Loucy (cell line): ENCODE measurements around the gene LAMTOR1.

Experiments used
- CTCF ChIP-seq: fragments of 200-600 bp; sonication (generic); conservative IDR thresholded peaks from 2 replicates; pipeline ENCODE4 v1.5.1; 2014; ENCODE audit warnings: mild to moderate bottlenecking, antibody characterized with exemption, low read length
- EZH2phosphoT487 ChIP-seq: fragments of 200-600 bp; IDR thresholded peaks from 2 replicates; pipeline ENCODE4 v1.6.1; 2018; ENCODE audit warnings: antibody characterized with exemption, mild to moderate bottlenecking, moderate library complexity, borderline replicate concordance

DNA sequence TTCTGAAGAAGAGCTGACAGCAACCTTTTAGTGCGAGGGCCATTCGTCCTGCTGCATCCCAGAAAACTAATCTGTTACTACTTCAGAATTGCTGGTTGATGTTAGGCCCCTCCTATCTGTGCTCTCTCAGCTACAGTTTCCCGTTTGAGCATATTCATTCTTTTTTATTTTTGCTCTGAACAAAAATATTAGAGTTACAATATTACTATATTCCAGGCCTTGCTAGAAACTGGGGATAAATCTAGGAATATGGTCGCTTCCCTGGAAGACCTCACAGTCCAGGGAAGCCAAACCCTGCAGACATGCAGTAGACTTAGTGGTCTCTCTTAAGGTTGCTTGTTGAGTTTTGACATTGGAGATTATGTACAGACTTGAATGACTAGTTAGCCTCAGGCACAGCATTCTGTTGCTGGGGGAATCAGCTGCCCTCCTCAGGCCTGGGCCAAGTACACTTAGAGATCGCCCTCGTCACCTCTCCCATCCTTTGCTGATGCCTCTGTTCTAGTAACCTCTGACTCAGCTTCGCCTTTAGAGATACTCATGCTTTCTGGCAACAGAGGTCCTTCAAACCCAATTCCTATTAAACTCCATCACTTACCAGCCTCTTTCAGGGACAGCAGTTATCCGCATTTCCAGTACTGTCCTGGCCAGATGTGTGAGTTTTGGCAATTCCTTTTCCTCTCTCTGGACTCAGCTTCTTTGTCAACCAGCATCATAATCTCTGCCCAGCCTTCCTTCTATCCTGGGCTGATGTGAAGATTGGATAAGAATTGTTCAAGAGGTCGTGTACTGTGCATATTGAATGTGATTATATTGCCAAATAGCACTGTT, 10.1 kb upstream of the LAMTOR1 start:
- TF ChIP-seq CTCF (no peak), EZH2phosphoT487 (no peak)
